H1 (cell line): Measurements from ENCODE around the gene UQCC5. TPM values are rescaled to one million over a fixed set of nuclear protein-coding genes. Genes with fewer than 3 reads are reported as not detected.

Experiments used
- CTCF ChIA-PET: fragments of 300-600 bp; sonication (Branson Sonifier 250); formaldehyde crosslinking; loops from one replicate; lab custom pipeline; 2021; ENCODE audit not compliant: partially characterized antibody; lab: Charles Lee
- POLR2A ChIA-PET: fragments of 300-600 bp; sonication (Branson Sonifier 250); formaldehyde crosslinking; loops from one replicate; lab custom pipeline; 2021; ENCODE audit warnings: inconsistent platforms; ENCODE audit not compliant: partially characterized antibody; lab: Charles Lee
- DNase-seq, 2 experiments: peaks; one replicate each; pipeline versions ENCODE4 v3.0.0 to v3.0.0-alpha.2; 2010 to 2022; ENCODE audit warnings: low spot score in 2 of 2, low read depth in 1 of 2, mixed read lengths in 1 of 2
- FAIRE-seq: peaks from 2 replicates; lab custom pipeline; 2011; peaks lifted over from hg19 to GRCh38; lab: Jason Lieb, UNC
- H2AFZ ChIP-seq: 2 replicates; pipeline ENCODE4 v1.8.1; 2012; ENCODE audit warnings: low read length, inconsistent platforms
- H2AK5ac ChIP-seq: 2 replicates; pipeline ENCODE4 v1.6.1; 2013; ENCODE audit warnings: low read depth, low read length
- H2BK120ac ChIP-seq: replicated peaks from 2 replicates; pipeline ENCODE3; 2013; ENCODE audit warnings: low read depth, low read length, inconsistent platforms
- H2BK12ac ChIP-seq: 2 replicates; pipeline ENCODE4 v1.6.1; 2013; ENCODE audit warnings: low read depth, low read length
- H2BK15ac ChIP-seq: 2 replicates; pipeline ENCODE4 v1.6.1; 2013; ENCODE audit warnings: low read length
- H2BK20ac ChIP-seq: 2 replicates; pipeline ENCODE4 v1.6.1; 2013; ENCODE audit warnings: low read length
- H2BK5ac ChIP-seq: 2 replicates; pipeline ENCODE4 v1.6.1; 2013; ENCODE audit warnings: low read depth, low read length
- H3K14ac ChIP-seq: 2 replicates; pipeline ENCODE4 v1.6.1; 2013; ENCODE audit warnings: inconsistent platforms; ENCODE audit not compliant: insufficient read length
- H3K18ac ChIP-seq: 2 replicates; pipeline ENCODE4 v1.6.1; 2013; ENCODE audit warnings: low read length; ENCODE audit errors: extremely low read depth
- H3K23ac ChIP-seq: 2 replicates; pipeline ENCODE4 v1.6.1; 2013; ENCODE audit warnings: inconsistent platforms; ENCODE audit not compliant: insufficient read length
- H3K23me2 ChIP-seq: 2 replicates; pipeline ENCODE4 v1.6.1; 2013; ENCODE audit warnings: low read depth, low read length
- H3K27ac ChIP-seq: 2 replicates; pipeline ENCODE4 v1.6.1; 2011; ENCODE audit warnings: low read depth, low read length, inconsistent platforms
- H3K27me3 ChIP-seq, 4 experiments: replicated peaks in 1 of 4; 1 replicate in 1 of 4; 2 replicates in 3 of 4; pipeline versions ENCODE4 v1.6.1 to v1.8.1; 2011 to 2013; ENCODE audit warnings: low read length in 3 of 4, mild to moderate bottlenecking in 3 of 4, inconsistent platforms in 2 of 4, mixed read lengths in 2 of 4, moderate library complexity in 1 of 4; ENCODE audit not compliant: control insufficient read depth in 3 of 4, insufficient read depth in 3 of 4; ENCODE audit errors: extremely low read depth in 1 of 4
- H3K36me3 ChIP-seq, 4 experiments: 2 replicates each; pipeline versions ENCODE4 v1.6.1 to v1.8.1; 2011 to 2013; ENCODE audit warnings: mild to moderate bottlenecking in 4 of 4, low read length in 3 of 4, moderate library complexity in 2 of 4, control low read depth in 1 of 4, inconsistent platforms in 1 of 4; ENCODE audit not compliant: insufficient read depth in 4 of 4, control insufficient read depth in 2 of 4
- H3K4ac ChIP-seq: replicated peaks from 2 replicates; pipeline ENCODE3; 2013; ENCODE audit warnings: low read length, low read depth, mixed read lengths, inconsistent platforms; ENCODE audit not compliant: insufficient read length
- H3K4me1 ChIP-seq, 4 experiments: replicated peaks in 1 of 4; 1 replicate in 1 of 4; 2 replicates in 3 of 4; pipeline versions ENCODE4 v1.6.1 to v1.8.1; 2011 to 2013; ENCODE audit warnings: low read length in 3 of 4, inconsistent platforms in 2 of 4, mixed read lengths in 1 of 4; ENCODE audit not compliant: insufficient read depth in 4 of 4, control insufficient read depth in 3 of 4
- H3K4me2 ChIP-seq, 2 experiments: 2 replicates each; pipeline versions ENCODE4 v1.6.1 to v1.8.1; 2011 to 2013; ENCODE audit warnings: low read depth in 2 of 2, low read length in 2 of 2, control low read depth in 1 of 2, inconsistent platforms in 1 of 2, mild to moderate bottlenecking in 1 of 2; ENCODE audit not compliant: insufficient read depth in 1 of 2
- H3K4me3 ChIP-seq, 4 experiments: fragments of 200-600, 300-600 bp in 1 of 4; sonication (generic), shearing (Covaris generic), sonication (Bioruptor Twin) in 1 of 4; 2 replicates each; pipeline versions ENCODE4 v1.5.1 to v1.8.1; 2011 to 2016; ENCODE audit warnings: low read length in 4 of 4, low read depth in 3 of 4, control low read depth in 2 of 4, inconsistent platforms in 2 of 4, mild to moderate bottlenecking in 2 of 4, mixed read lengths in 1 of 4, moderate library complexity in 1 of 4; ENCODE audit not compliant: insufficient read depth in 2 of 4; ENCODE audit errors: extremely low read depth in 1 of 4
- H3K56ac ChIP-seq: replicated peaks from 2 replicates; pipeline ENCODE3; 2013; ENCODE audit warnings: low read depth, mild to moderate bottlenecking, mixed read lengths, low read length, inconsistent platforms; ENCODE audit not compliant: insufficient read length
- H3K79me1 ChIP-seq: 2 replicates; pipeline ENCODE4 v1.6.1; 2013; ENCODE audit warnings: low read depth, low read length, control low read depth
- H3K79me2 ChIP-seq, 2 experiments: 2 replicates each; pipeline versions ENCODE4 v1.6.1 to v1.8.1; 2012 to 2013; ENCODE audit warnings: low read length in 2 of 2, mild to moderate bottlenecking in 2 of 2, inconsistent platforms in 1 of 2; ENCODE audit not compliant: insufficient read depth in 2 of 2, control insufficient read depth in 1 of 2
- H3K9ac ChIP-seq, 4 experiments: replicated peaks in 1 of 4; 1 replicate in 1 of 4; 2 replicates in 3 of 4; pipeline versions ENCODE4 v1.6.1 to v1.8.1; 2011 to 2013; ENCODE audit warnings: low read depth in 3 of 4, low read length in 3 of 4, control low read depth in 2 of 4, mild to moderate bottlenecking in 2 of 4, moderate library complexity in 2 of 4, inconsistent platforms in 1 of 4; ENCODE audit errors: extremely low read depth in 1 of 4
- H3K9me3 ChIP-seq, 2 experiments: 2 replicates each; pipeline versions ENCODE4 v1.6.1 to v1.8.1; 2012 to 2013; ENCODE audit warnings: mild to moderate bottlenecking in 2 of 2, moderate library complexity in 2 of 2, control low read depth in 1 of 2, inconsistent platforms in 1 of 2, low read depth in 1 of 2, low read length in 1 of 2, mixed read lengths in 1 of 2; ENCODE audit not compliant: insufficient read depth in 2 of 2
- H4K20me1 ChIP-seq, 2 experiments: replicated peaks in 1 of 2; 2 replicates each; pipeline versions ENCODE3 to v1.8.1; 2011 to 2013; ENCODE audit warnings: inconsistent platforms in 2 of 2, low read length in 2 of 2, mild to moderate bottlenecking in 1 of 2; ENCODE audit not compliant: insufficient read depth in 2 of 2, control insufficient read depth in 1 of 2
- H4K5ac ChIP-seq: 2 replicates; pipeline ENCODE4 v1.6.1; 2013; ENCODE audit warnings: low read length, low read depth, mixed read lengths, inconsistent platforms; ENCODE audit not compliant: insufficient read length
- H4K8ac ChIP-seq: 2 replicates; pipeline ENCODE4 v1.8.0; 2013; ENCODE audit warnings: mild to moderate bottlenecking, moderate library complexity, low read length, inconsistent platforms; ENCODE audit not compliant: insufficient read depth; ENCODE audit errors: extremely low read depth
- H4K91ac ChIP-seq: replicated peaks from 2 replicates; pipeline ENCODE3; 2013; ENCODE audit warnings: low read length, mixed read lengths, inconsistent platforms; ENCODE audit not compliant: insufficient read length
- BCL11A ChIP-seq, 2 experiments: IDR thresholded peaks; one replicate each; pipeline ENCODE4 v1.6.1; 2011; ENCODE audit warnings: low read depth in 2 of 2, low read length in 2 of 2, mild to moderate bottlenecking in 2 of 2
- CREB1 ChIP-seq: IDR thresholded peaks from 2 replicates; pipeline ENCODE4 v1.6.1; 2012; ENCODE audit warnings: inconsistent platforms
- E2F6 ChIP-seq: IDR thresholded peaks from 2 replicates; pipeline ENCODE4 v1.6.1; 2012; ENCODE audit warnings: inconsistent platforms
- FOSL1 ChIP-seq: IDR thresholded peaks from 2 replicates; pipeline ENCODE4 v1.6.1; 2011; ENCODE audit warnings: mild to moderate bottlenecking, low read depth, low read length, moderate library complexity; ENCODE audit not compliant: insufficient read depth
- GABPA ChIP-seq: IDR thresholded peaks from 2 replicates; pipeline ENCODE4 v1.6.1; 2011; ENCODE audit warnings: mild to moderate bottlenecking, low read length, moderate library complexity, borderline replicate concordance; ENCODE audit not compliant: insufficient read depth
- SIN3A ChIP-seq, 2 experiments: IDR thresholded peaks in 1 of 2; conservative IDR thresholded peaks in 1 of 2; 2 replicates each; pipeline ENCODE4 v1.6.1; 2011 to 2012; ENCODE audit warnings: low read length in 2 of 2, improper control_type of control experiment in 1 of 2, low read depth in 1 of 2, mild to moderate bottlenecking in 1 of 2
- SP1 ChIP-seq: IDR thresholded peaks from 2 replicates; pipeline ENCODE4 v1.6.1; 2011; ENCODE audit warnings: low read depth, low read length
- YY1 ChIP-seq: IDR thresholded peaks from 2 replicates; pipeline ENCODE4 v1.6.1; 2011; ENCODE audit warnings: low read depth, mild to moderate bottlenecking, low read length
- WGBS, 2 experiments: shearing (Covaris generic) in 1 of 2; methylation state at CpG; one replicate each; pipeline versions ENCODE4 v1.1.6 to v1.1.7; 2013 to 2015; ENCODE audit warnings: low lambda C conversion rate in 2 of 2, mixed read lengths in 2 of 2, inconsistent platforms in 1 of 2, low coverage in 1 of 2, missing lambda C conversion rate in 1 of 2; ENCODE audit not compliant: insufficient replicate concordance in 2 of 2, insufficient coverage in 1 of 2, insufficient read length in 1 of 2; ENCODE audit errors: extremely low coverage in 1 of 2, missing lambda C conversion rate in 1 of 2; 5-methylcytosine and 5-hydroxymethylcytosine counted together
- polyA plus RNA-seq, 7 experiments: library from polyadenylated mRNA; depleted of rRNA in 3 of 7; stranded (reverse) in 5 of 7; unstranded in 2 of 7; fragments of >200 nt in 5 of 7; fragments of 200-250 nt in 2 of 7; gene quantifications; 1 replicate in 5 of 7; 2 replicates in 1 of 7; 4 replicates in 1 of 7; pipeline versions ENCODE4 v1.2.1 to v1.2.3, GENCODE V29; 2011 to 2013; ENCODE audit warnings: missing spikeins in 2 of 7, mixed read lengths in 2 of 7
- total RNA-seq: library from RNA; stranded (reverse); fragmentation: NEBNext Ultra II Directional; extraction: Animal tissue kit (Norgen Biotek cat#: 25700); gene quantifications from 2 replicates; pipeline ENCODE4 v1.2.1, GENCODE V29; 2021

Gene UQCC5
- total and polyA plus RNA-seq, 2 of the 8 experiments (the other 6 are each of a cell fraction or from before 2014, with no cell fraction given) = 35.0 to 37.7 TPM

DNA sequence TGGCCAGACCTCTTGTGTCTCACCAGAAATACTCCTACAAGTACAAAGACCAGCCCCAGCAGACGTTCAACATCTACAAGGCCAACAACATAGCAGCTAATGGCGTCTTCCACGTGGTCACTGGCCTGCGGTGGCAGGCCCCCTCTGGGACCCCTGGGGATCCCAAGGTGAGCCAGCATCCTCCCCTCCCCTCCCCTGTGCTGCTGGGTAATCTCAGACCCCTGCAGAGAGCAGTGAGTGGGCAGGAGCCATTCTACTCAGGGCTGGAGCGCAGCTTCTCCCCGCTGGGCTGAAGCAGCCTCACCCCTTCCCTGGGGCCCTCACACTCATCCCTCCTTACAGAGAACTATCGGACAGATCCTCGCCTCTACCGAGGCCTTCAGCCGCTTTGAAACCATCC, 31.4 kb upstream of the UQCC5 start:
- no peak overlapping the region; the same call in 1 of the 2 replicates for H2BK5ac ChIP-seq
- no peaks in the 10 kb centered on the region for H3K23me2 ChIP-seq
- H3K23ac ChIP-seq = no peak overlapping the region
- no peak overlapping the region for H2BK15ac ChIP-seq
- no peak overlapping the region for H2AFZ ChIP-seq
- no peaks in the 10 kb centered on the region for H3K79me2 ChIP-seq
- H3K4me3 ChIP-seq = no peak overlapping the region
- CTCF ChIA-PET = interaction anchor here (0.7 to 2.9 kb wide), 7 partner anchors 10 to 120 kb away, joined by 3 to 13 read pairs (median 4); no protein-coding TSS in a partner anchor
- no peak overlapping the region for H2AK5ac ChIP-seq
- H3K9me3 ChIP-seq = no peaks in the 10 kb centered on the region
- no peak overlapping the region for H3K56ac ChIP-seq
- no peaks in the 10 kb centered on the region for H3K79me1 ChIP-seq
- no peak overlapping the region for H4K8ac ChIP-seq
- H4K5ac ChIP-seq = no peak overlapping the region
- H4K20me1 ChIP-seq = no peaks in the 10 kb centered on the region
- H3K14ac ChIP-seq = no peak overlapping the region
- no peaks in the 10 kb centered on the region; a peak in 1 of 7 replicates for H3K27me3 ChIP-seq
- H3K9ac ChIP-seq = no peak overlapping the region; a peak in 1 of 7 replicates
- H3K18ac ChIP-seq = no peak overlapping the region
- FAIRE-seq (no peak), DNase-seq (no peak)
- no peak overlapping the region for H3K4me2 ChIP-seq
- H3K36me3 ChIP-seq = no peaks in the 10 kb centered on the region
- no peak for TF ChIP-seq SIN3A (conservative IDR thresholded peaks at IDR 0.05 in 1 of 2, IDR thresholded peaks at IDR 0.05 in 1 of 2; ENCODE audit: low read depth in 1 of 2, low read length in 2 of 2)
- TF ChIP-seq YY1 = no peak
- TF ChIP-seq FOSL1 = no peak
- no peak for TF ChIP-seq E2F6
- no peak for TF ChIP-seq SP1
- TF ChIP-seq CREB1 = no peak
- no peak for TF ChIP-seq GABPA
- TF ChIP-seq BCL11A (IDR thresholded peaks at IDR 0.05; ENCODE audit: low read depth in 2 of 2, low read length in 2 of 2) = no peak
- POLR2A ChIA-PET = interaction anchor here (1.0 to 1.6 kb wide), 3 partner anchors 10 to 15 kb away, joined by 3 to 5 read pairs (median 5); no protein-coding TSS in a partner anchor
- no peak overlapping the region for H2BK120ac ChIP-seq
- no peak overlapping the region for H3K27ac ChIP-seq
- no peak overlapping the region for H4K91ac ChIP-seq
- 92% methylated on average over 9 of the region's 10 CpGs; no CpG with 5 or more reads in 1 of the 2 experiments for WGBS, 2 experiments
- H2BK12ac ChIP-seq = no peak overlapping the region
- no peak overlapping the region for H2BK20ac ChIP-seq
- H3K4ac ChIP-seq = no peak overlapping the region
- peaks cover 0 to 9% (median 5%) of the 10 kb centered on the region in 4 experiments; a peak in 4 of 7 replicates for H3K4me1 ChIP-seq
